HuH-7 (cell line): ENCODE data around the gene SPR.

Experiments used
- DNase-seq: peaks from one replicate; pipeline ENCODE4 v3.0.0; 2011; ENCODE audit warnings: low spot score

The SPR gene

GRCh38 chr2:72915907-72916742 lies 28.9 kb downstream of the SPR start:
- peak; percentile 87 for DNase-seq

GRCh38 chr2:72916743-72917137 lies 29.5 kb downstream of the SPR start:
- DNase-seq, result peak; percentile 61

GRCh38 chr2:72917138-72917876 lies 30.1 kb downstream of the SPR start, which contains the start of gene EMX1:
Gene EMX1 (plus strand): TSS chr2:72917519. CDS start chr2:72917853, 334 bp downstream.
- DNase-seq, result peak; percentile 96

GRCh38 chr2:72917877-72918553 lies 30.8 kb downstream of the SPR start:
- DNase-seq, result peak; percentile 63

- peak; percentile 33 for DNase-seq
Measured at GRCh38 chr2:72919414-72920317, 32.5 kb downstream of the SPR start.

- DNase-seq, result peak; percentile 16
Measured at GRCh38 chr2:72920318-72921087, 33.3 kb downstream of the SPR start.

GRCh38 chr2:72921088-72921851 lies 34.1 kb downstream of the SPR start:
- peak; percentile 19 for DNase-seq

- DNase-seq, result peak; percentile 12
Measured at GRCh38 chr2:72921853-72922252, 34.6 kb downstream of the SPR start.

GRCh38 chr2:72923833-72924352 lies 36.7 kb downstream of the SPR start:
- peak; percentile 10 for DNase-seq

- DNase-seq, result no peak
Measured at GRCh38 chr2:72924353-72925240, 37.4 kb downstream of the SPR start.

- no peak for DNase-seq
Measured at GRCh38 chr2:72925328-72925943, 38.2 kb downstream of the SPR start.

- no peak for DNase-seq
Measured at GRCh38 chr2:72926368-72926767, 39.2 kb downstream of the SPR start.

- no peak for DNase-seq
Measured at GRCh38 chr2:72926811-72927465, 39.7 kb downstream of the SPR start.

GRCh38 chr2:72927619-72928550 lies 40.7 kb downstream of the SPR start:
- DNase-seq, result no peak

GRCh38 chr2:72929010-72929409 lies 41.8 kb downstream of the SPR start:
- no peak for DNase-seq

- no peak for DNase-seq
Measured at GRCh38 chr2:72931280-72931910, 44.2 kb downstream of the SPR start.
